Activated CD4-positive, alpha-beta T cell treated with anti-CD3 and anti-CD28 coated beads, Interleukin-2, amount 50 U/mL, for 48 hours (primary cell): Measurements from ENCODE around the gene MOSPD2.

Source experiments
- DNase-seq, 2 experiments: peaks; one replicate each; pipeline ENCODE4 v3.0.0-alpha.2; 2020

The MOSPD2 gene

DNA sequence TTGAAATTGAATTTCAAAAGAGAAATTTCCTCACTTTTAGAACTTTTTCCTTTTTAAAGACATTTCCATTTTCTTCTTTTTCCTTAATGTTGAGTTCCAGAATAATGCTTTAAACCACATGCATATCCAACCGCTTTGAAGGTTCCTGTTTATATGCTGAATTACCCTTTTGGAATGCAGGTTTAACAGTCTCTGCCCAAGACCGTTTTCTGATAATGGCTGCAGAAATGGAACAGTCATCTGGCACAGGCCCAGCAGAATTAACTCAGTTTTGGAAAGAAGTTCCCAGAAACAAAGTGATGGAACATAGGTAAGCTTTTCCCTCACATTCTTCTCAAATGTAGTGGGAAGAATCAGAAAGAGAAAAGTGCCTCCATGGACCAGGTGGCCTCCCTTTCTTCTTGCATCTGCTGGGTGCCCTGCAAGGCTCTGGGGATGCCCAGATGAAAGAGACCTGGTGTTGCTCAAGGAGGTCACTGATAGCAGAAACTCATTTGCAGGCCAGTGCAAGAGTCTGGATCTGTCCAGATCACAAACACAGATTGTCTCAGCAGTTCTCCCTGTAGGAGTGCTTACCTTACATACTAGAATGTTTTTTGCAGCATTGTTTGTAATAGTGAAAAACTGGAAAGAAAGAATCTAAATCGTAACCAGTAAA lies 42.9 kb downstream of the MOSPD2 start:
- DNase-seq, result no peak

DNA sequence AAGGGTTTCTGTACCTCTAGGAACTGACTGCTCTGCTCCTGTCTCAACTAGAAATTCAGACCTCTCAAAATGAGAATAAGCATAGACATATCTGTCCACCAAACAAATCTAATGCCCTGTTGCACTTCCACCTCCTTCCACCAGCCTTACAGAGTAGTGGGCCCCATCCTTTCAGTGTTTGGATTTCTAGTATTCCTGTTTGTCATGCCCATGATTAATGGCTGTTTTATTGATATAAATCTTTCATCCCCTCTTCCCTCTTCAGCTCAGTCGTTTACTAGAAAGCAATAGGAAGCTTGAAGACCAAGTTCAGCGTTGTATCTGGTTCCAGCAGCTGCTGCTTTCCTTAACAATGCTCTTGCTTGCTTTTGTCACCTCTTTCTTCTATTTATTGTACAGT lies 46.2 kb downstream of the MOSPD2 start:
- no peak for DNase-seq

DNA sequence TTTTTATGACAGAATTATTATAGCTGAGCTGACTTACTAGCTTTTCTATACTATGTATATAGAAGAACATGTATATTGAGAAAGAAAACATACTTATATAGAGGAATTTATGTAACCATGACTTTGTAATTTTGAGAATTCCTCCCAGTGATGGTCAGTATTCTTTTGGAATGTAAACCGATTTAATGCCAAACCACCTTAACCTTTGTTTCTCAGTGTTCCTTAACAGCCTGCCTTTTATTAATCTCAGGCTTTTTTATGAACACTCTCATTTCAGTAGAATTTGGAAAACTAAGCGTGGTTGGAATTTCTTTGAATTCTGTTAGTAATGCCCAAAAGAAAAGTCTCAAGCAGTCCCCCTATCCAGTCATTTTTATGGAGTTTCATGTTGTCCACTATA lies 47.0 kb downstream of the MOSPD2 start:
- no peak for DNase-seq

GRCh38 chrX:14922437-14922836 lies 49.2 kb downstream of the MOSPD2 start:
- DNase-seq, result no peak

- no peak for DNase-seq
Measured at GRCh38 chrX:14923761-14924160, 50.5 kb downstream of the MOSPD2 start.

GRCh38 chrX:14926471-14926870 lies 53.2 kb downstream of the MOSPD2 start:
- no peak for DNase-seq

- no peak for DNase-seq
Measured at GRCh38 chrX:14927401-14927800, 54.2 kb downstream of the MOSPD2 start.

DNA sequence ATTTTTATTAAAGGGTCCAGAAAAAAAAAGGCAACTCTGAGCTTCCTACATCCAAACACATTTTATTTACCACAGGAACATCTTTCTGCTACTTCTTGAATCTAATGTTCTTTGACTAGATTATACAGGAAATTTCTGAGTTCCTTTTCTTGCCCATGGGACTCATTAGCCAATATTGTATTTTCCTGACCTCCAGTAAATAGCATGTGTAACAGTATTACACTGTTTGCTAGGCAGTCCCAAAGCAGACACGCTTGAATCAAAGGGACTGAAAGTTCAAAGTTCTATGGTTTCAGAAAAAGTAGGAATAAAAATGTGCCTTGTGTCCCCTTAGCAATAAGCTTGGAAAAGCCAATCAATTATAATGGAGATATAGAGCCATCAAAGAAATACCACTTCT lies 57.4 kb downstream of the MOSPD2 start:
- DNase-seq, result no peak

DNA sequence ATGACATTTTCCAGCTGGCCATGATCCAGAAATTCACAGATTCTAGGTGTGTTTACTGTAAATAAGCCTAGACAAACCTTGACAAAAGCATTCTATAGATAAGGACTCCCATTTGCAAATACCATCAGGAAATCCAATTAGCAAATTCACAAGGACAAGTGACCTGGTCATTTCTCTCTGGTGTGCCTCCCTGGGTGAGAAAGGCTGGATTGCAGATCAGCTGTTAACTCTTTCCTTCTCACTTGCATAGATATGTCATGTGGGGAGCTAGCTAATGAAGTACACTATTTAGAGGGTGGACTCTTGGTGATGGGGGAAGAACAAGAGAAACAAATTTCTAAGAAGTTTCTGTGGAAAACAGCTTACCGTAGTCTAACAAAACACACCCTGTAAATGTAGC lies 58.9 kb downstream of the MOSPD2 start:
- DNase-seq, result no peak

DNA sequence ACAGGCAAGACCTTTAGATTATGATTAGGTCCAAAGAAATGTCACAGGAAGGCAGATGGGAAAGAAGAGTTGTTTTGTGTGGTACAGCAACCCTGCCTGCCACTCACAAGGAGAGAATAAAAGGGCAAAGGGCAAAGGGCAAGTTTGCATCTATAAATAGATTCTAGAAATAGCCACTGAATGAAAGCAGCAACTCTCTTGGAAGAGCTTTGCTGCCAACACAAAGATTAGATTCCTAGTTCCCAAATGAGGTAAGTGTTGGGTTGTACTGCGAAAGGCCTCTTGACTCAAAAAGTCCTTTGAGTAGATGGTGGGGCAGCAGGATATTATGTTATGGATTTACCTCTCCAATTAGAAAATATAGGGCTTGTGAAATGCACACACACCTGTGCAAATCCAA lies 61.2 kb downstream of the MOSPD2 start:
- DNase-seq, result no peak

GRCh38 chrX:14936561-14936960 lies 63.3 kb downstream of the MOSPD2 start:
- no peak for DNase-seq

DNA sequence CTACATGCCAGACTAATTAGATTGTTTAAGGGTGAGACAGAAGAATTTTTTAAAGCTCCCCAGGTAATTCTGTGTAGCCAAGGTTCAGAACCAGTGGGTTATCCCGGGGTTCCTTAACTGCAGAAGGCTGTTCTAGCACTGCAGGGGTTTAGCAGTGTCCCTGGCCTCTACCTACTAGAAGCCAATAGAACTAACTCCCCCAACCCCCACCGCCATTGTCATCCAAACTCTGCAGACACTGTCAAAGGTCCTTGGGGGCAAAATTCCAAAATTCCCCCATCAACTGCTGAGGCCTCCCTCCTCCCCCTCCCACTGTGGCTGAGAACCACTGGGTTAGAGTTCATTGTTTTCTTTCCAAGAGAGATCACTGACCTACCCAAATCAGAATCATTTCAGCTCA lies 66.4 kb downstream of the MOSPD2 start:
- no peak for DNase-seq

GRCh38 chrX:14941301-14941700 lies 68.1 kb downstream of the MOSPD2 start:
- no peak for DNase-seq

GRCh38 chrX:14942341-14942740 lies 69.1 kb downstream of the MOSPD2 start:
- DNase-seq, result no peak

GRCh38 chrX:14943962-14944361 lies 70.7 kb downstream of the MOSPD2 start:
- no peak for DNase-seq

DNA sequence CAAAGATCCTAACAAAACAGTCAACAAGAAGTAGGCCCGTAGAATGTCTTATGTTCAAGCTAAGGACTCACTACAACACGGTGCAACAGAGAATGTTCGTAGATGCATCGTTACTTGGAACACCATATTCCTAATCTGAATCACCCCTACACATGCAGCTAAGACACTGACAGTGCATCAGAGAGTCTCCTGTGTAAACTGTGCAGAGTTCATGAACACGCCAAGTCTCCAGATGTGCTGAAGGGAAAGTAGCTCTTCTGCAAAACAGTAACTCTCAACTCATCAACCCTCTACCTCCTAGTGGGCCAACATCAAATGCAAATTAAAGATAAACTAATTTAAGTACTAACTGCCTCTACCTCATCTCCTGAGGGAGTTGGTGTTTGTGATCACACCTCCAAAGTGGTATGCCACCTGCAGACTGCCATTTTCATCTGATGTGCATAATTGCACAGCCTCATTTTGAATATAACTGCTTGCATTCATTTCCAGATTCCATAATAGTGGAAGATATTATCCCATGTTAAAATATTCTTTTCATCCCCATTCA lies 73.5 kb downstream of the MOSPD2 start:
- no peak for DNase-seq

- no peak for DNase-seq
Measured at GRCh38 chrX:14948691-14949090, 75.5 kb downstream of the MOSPD2 start.

GRCh38 chrX:14956813-14957582 lies 83.8 kb downstream of the MOSPD2 start:
- no peak for DNase-seq

- DNase-seq, result no peak
Measured at GRCh38 chrX:14963447-14964236, 90.4 kb downstream of the MOSPD2 start.

GRCh38 chrX:14964500-14964899 lies 91.3 kb downstream of the MOSPD2 start:
- no peak for DNase-seq
